T-helper 1 cell treated with Interleukin-12 subunit alpha and Interleukin-12 subunit beta and Interleukin-4 antibody, amounts not matched to agents 30 ng/mL and 1 ng/mL, for 36 hours (primary cell): Measurements from ENCODE around the gene CGB3. TPM values are rescaled to one million over a fixed set of nuclear protein-coding genes. Genes with fewer than 3 reads are reported as not detected.

Source experiments
- intact Hi-C: fragments of 100-400 bp; cut with micrococcal nuclease; formaldehyde crosslinking; loops from one replicate; pipeline ENCODE4 v1.15.1; 2024
- total RNA-seq: library from RNA; stranded (reverse); gene quantifications from 2 replicates; pipeline ENCODE4 v1.2.3, GENCODE V29; 2022

CGB3 gene
- total RNA-seq, 1 donor from 2014 or later = not detected

DNA sequence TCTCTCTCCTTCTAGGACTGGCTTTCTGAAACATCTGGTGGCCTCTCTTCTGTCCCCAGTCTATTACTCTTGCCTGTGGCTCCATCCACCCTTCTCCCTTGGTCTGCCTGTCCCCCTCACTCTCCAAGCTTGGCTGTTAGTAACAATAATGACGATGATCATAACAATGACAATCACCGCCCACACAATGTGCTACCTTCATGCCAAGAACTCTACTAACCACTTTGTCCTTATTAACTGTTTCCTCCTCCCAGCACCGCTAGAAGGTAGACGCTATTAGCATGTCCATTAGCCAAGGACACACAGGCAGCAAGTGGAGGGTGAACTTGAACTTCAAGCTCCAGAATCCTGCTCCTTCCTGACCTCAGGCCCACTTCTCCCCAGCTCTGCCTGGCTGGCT is 33.7 kb downstream of the CGB3 start:
- intact Hi-C loops = loop anchor here (5.0 kb wide), 3 partner anchors 157 to 777 kb away; partner anchors contain the start of genes ALDH16A1, AP2A1 and PIH1D1

GRCh38 chr19:48989701-48990291 is 34.3 kb downstream of the CGB3 start:
- intact Hi-C loops = loop anchor here (5.0 kb wide), 3 partner anchors 158 to 778 kb away; partner anchors contain the start of genes ALDH16A1, AP2A1 and PIH1D1

DNA sequence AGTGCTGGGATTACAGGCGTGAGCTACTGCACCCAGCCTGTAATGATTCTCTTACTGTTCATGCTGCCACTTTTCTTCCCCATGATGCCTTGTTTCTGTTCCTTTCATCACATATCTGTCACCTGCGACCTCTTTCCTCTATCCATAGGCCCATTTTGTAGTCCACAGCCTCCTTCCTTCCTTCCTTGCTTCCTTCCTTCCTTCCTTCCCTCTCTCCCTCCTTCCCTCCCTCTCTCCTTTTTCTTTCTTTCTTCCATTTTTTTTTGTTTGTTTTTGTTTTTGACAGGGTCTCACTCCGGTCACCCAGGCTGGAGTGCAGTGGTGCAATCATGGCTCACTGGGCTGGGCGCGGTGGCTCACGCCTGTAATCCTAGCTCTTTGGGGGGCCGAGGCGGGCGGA is 35.3 kb downstream of the CGB3 start:
- intact Hi-C loops = no loop called here

DNA sequence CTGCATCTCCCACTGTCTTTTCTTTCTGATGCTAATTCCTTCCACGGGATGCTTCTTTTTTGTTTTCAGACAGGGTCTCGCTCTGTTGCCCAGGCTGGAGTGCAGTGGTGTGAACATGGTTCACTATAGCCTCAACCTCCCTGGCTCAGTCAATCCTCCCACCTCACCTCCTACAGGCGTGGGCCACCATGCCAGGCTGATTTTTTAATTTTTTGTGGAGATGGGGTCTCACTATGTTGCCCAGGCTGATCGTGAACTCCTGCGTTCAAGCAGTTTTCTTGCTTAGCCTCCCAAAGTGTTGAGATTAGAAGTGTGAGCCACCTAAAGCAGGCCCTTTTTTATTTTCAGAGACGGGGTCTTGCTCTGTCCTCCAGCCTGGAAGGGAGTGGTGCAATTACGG is 35.8 kb downstream of the CGB3 start:
- intact Hi-C loops = no loop called here

GRCh38 chr19:48987323-48987722 is 36.8 kb downstream of the CGB3 start:
- intact Hi-C loops = no loop called here

DNA sequence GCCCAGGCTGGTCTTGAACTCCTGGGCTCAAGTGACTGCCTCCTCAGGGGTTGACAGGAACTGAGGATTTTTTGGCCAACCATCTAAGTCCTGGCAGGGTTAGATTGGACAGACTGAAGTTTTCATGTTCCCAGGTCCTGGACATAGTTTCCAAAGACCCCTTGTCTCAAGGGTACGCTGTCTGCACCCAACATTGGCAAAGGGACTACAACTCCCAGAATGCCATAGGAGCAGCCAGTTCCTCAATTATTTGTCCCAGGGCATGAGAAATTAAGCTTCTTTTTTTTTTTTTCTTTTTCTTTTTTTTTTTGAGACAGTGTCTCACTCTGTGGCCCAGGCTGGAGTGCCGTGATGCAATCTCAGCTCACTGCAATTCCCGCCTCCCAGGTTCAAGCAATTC is 37.9 kb downstream of the CGB3 start:
- intact Hi-C loops = no loop called here

DNA sequence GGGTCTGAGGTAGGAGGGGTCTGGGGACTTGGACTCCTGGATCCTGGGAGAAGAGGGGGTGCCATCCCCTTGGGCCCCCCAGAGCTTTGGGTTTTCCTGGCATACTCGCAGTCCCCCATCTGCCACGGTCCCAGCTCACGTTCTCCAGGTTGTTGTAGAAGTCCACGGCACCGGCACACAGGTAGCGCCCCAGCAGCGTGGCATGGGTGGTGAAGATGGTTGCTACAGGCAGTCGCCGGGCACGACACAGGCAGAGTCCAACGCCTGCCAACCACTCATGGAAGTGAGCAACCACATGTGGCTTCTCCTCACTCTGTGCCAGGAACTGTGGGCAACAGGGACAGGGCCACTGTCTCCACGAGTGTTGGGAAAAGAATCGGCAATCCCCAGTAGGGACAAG is 38.4 kb downstream of the CGB3 start:
- intact Hi-C loops = no loop called here

DNA sequence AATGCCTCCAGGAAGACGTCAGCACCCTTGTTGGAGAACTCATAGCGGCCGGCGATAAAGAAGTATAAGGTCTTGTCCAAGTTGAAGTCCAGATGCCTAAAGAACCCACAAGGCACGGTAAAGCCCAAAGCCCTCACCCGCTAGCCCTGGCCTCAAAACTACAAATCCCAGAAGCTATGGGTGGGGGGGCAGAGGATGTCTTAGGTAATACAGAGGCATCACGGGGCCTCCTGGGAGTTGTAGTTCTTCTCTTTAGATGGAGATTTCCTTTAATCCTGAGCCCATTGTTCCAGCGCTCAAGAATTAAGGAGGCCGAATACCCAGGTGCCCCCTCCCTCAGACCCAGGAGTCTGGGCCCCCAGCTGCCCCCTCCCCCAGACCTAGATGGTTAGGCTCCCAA is 41.9 kb downstream of the CGB3 start:
- intact Hi-C loops = no loop called here

GRCh38 chr19:48977061-48977460 is 47.1 kb downstream of the CGB3 start:
- intact Hi-C loops = no loop called here

- intact Hi-C loops = no loop called here
Measured at GRCh38 chr19:48975947-48976847, 47.9 kb downstream of the CGB3 start.

Other genes starting within 250 kb of the CGB3 start
- 55.1 and 56.3 TPM in 2 replicates for gene BCAT2, start 213.3 kb downstream of the CGB3 start, total RNA-seq
- gene HSD17B14, start 187.8 kb downstream of the CGB3 start, total RNA-seq = 1.3 TPM in 2 replicates
- gene PLEKHA4, start 155.7 kb downstream of the CGB3 start, total RNA-seq = 1.3 and 3.2 TPM in 2 replicates
- 37.9 and 38.1 TPM in 2 replicates for gene PPP1R15A, start 151.9 kb downstream of the CGB3 start, total RNA-seq
- gene TULP2, start 125.6 kb downstream of the CGB3 start, total RNA-seq = not detected in 2 replicates
- gene NUCB1, start 124.0 kb downstream of the CGB3 start, total RNA-seq = 273 and 277 TPM in 2 replicates
- 0.34 TPM in 1 of 2 replicates, not detected in the other for gene DHDH, start 90.6 kb downstream of the CGB3 start, total RNA-seq
- 376 and 407 TPM in 2 replicates for gene BAX, start 69.5 kb downstream of the CGB3 start, total RNA-seq
- gene FTL, start 59.0 kb downstream of the CGB3 start, total RNA-seq = 1,064 and 1,113 TPM in 2 replicates
- gene GYS1, start 31.0 kb downstream of the CGB3 start, total RNA-seq = 67.8 and 76.2 TPM in 2 replicates
- 87.7 and 96.1 TPM in 2 replicates for gene RUVBL2, start 30.4 kb downstream of the CGB3 start, total RNA-seq
- gene LHB, start 7.2 kb downstream of the CGB3 start, total RNA-seq = not detected in 2 replicates
- gene CGB2, start 7.6 kb upstream of the CGB3 start, total RNA-seq = not detected in 2 replicates
- gene CGB1, start 12.6 kb upstream of the CGB3 start, total RNA-seq = not detected in 2 replicates
- not detected in 2 replicates for gene CGB5, start 19.5 kb upstream of the CGB3 start, total RNA-seq
- gene CGB8, start 24.8 kb upstream of the CGB3 start, total RNA-seq = not detected in 2 replicates
- not detected in 2 replicates for gene CGB7, start 33.4 kb upstream of the CGB3 start, total RNA-seq
- gene NTF4, start 40.5 kb upstream of the CGB3 start, total RNA-seq = not detected in 2 replicates
- 0.07 TPM in 1 of 2 replicates, not detected in the other for gene KCNA7, start 48.4 kb upstream of the CGB3 start, total RNA-seq
- 233 and 234 TPM in 2 replicates for gene SNRNP70, start 61.1 kb upstream of the CGB3 start, total RNA-seq
- 2.1 and 3.4 TPM in 2 replicates for gene LIN7B, start 90.0 kb upstream of the CGB3 start, total RNA-seq
- gene C19orf73, start 94.8 kb upstream of the CGB3 start, total RNA-seq = 0.98 and 1.1 TPM in 2 replicates
- 3.3 and 3.5 TPM in 2 replicates for gene PPFIA3, start 95.2 kb upstream of the CGB3 start, total RNA-seq
- not detected in 2 replicates for gene HRC, start 131.1 kb upstream of the CGB3 start, total RNA-seq
- 0.54 and 1.0 TPM in 2 replicates for gene TRPM4, start 133.5 kb upstream of the CGB3 start, total RNA-seq